Activated CD4-positive, alpha-beta T cell treated with anti-CD3 and anti-CD28 coated beads, Interleukin-2, amount 10 ng/mL, durations not matched to agents 7 days and 5 days (primary cell): ENCODE data around the gene CEP97. TPM values are rescaled to one million over a fixed set of nuclear protein-coding genes. Genes with fewer than 3 reads are reported as not detected.

Experiments
- CTCF ChIA-PET: fragments of 350-600 bp; sonication (Branson Sonifier 250); formaldehyde crosslinking; loops from one replicate; lab custom pipeline; 2021; ENCODE audit warnings: antibody characterized with exemption; lab: Charles Lee
- POLR2A ChIA-PET: fragments of 350-600 bp; sonication (Branson Sonifier 250); formaldehyde crosslinking; loops from one replicate; lab custom pipeline; 2021; ENCODE audit warnings: antibody characterized with exemption; lab: Charles Lee
- DNase-seq: peaks from one replicate; pipeline ENCODE4 v3.0.0-alpha.2; 2020
- H3K27ac Mint-ChIP-seq: one replicate; pipeline ENCODE4 v1.8.0; 2021; ENCODE audit warnings: mild to moderate bottlenecking, moderate library complexity, mixed read lengths
- H3K27me3 Mint-ChIP-seq: one replicate; pipeline ENCODE4 v1.8.0; 2021; ENCODE audit warnings: mixed read lengths
- H3K36me3 Mint-ChIP-seq: one replicate; pipeline ENCODE4 v1.8.0; 2021; ENCODE audit warnings: low read depth, mixed read lengths
- H3K4me1 Mint-ChIP-seq: one replicate; pipeline ENCODE4 v1.8.0; 2021; ENCODE audit warnings: mixed read lengths
- H3K4me3 Mint-ChIP-seq: one replicate; pipeline ENCODE4 v1.8.0; 2021; ENCODE audit warnings: mild to moderate bottlenecking, moderate library complexity, mixed read lengths
- H3K9me3 Mint-ChIP-seq: one replicate; pipeline ENCODE4 v1.8.0; 2021; ENCODE audit warnings: mixed read lengths
- total RNA-seq, 2 experiments: library from RNA; stranded (reverse); gene quantifications; one replicate each; pipeline ENCODE4 v1.2.3, GENCODE V29; 2021

The CEP97 gene
- total RNA-seq, 2 experiments from 2014 or later: 23.7 to 24.5 TPM

GRCh38 chr3:101709126-101709525 is 15.3 kb upstream of the CEP97 start:
- Mint-ChIP-seq H3K27ac (no peak overlapping the region), H3K9me3 (no peaks in the 10 kb centered on the region), H3K27me3 (no peaks in the 10 kb centered on the region), H3K4me1 (peaks cover 2% of the 10 kb centered on the region), H3K36me3 (no peaks in the 10 kb centered on the region), H3K4me3 (no peak overlapping the region)
- ChIA-PET CTCF (no interaction called here), POLR2A (interaction anchor here (0.7 kb wide), 1 partner anchor 516 kb away, joined by 7 read pairs; no protein-coding TSS in a partner anchor)
- DNase-seq: no peak

- CTCF ChIA-PET: interaction anchor here (0.6 to 2.0 kb wide), 3 partner anchors 12 to 921 kb away, joined by 3 to 5 read pairs (median 4); no protein-coding TSS in a partner anchor
- POLR2A ChIA-PET: no interaction called here
- Mint-ChIP-seq H3K27me3 (no peaks in the 10 kb centered on the region), H3K4me1 (peaks cover 27% of the 10 kb centered on the region), H3K27ac (no peak overlapping the region), H3K4me3 (no peak overlapping the region), H3K36me3 (peaks cover 6% of the 10 kb centered on the region), H3K9me3 (no peaks in the 10 kb centered on the region)
- no peak for DNase-seq
Measured at GRCh38 chr3:101718455-101718854, 6.0 kb upstream of the CEP97 start.

GRCh38 chr3:101719604-101720185 is 4.7 kb upstream of the CEP97 start:
- no peaks in the 10 kb centered on the region for H3K9me3 Mint-ChIP-seq
- CTCF ChIA-PET: interaction anchor here (1.3 kb wide), 1 partner anchor 29 kb away, joined by 4 read pairs; no protein-coding TSS in a partner anchor
- DNase-seq: no peak
- peaks cover 32% of the 10 kb centered on the region for H3K4me1 Mint-ChIP-seq
- H3K36me3 Mint-ChIP-seq: peaks cover 6% of the 10 kb centered on the region
- H3K27ac Mint-ChIP-seq: no peak overlapping the region
- H3K27me3 Mint-ChIP-seq: no peaks in the 10 kb centered on the region
- POLR2A ChIA-PET: no interaction called here
- no peak overlapping the region for H3K4me3 Mint-ChIP-seq

- CTCF ChIA-PET: interaction anchor here (1.1 to 1.8 kb wide), 4 partner anchors 13 to 138 kb away, joined by 3 to 6 read pairs (median 4); no protein-coding TSS in a partner anchor
- Mint-ChIP-seq H3K4me1 (peaks cover 39% of the 10 kb centered on the region), H3K36me3 (peaks cover 6% of the 10 kb centered on the region), H3K4me3 (peak overlapping the region; percentile 55), H3K27me3 (no peaks in the 10 kb centered on the region), H3K27ac (peak overlapping the region; percentile 92), H3K9me3 (no peaks in the 10 kb centered on the region)
- no peak for DNase-seq
- POLR2A ChIA-PET: no interaction called here
Measured at GRCh38 chr3:101720851-101721840, 3.3 kb upstream of the CEP97 start.

- Mint-ChIP-seq H3K9me3 (no peaks in the 10 kb centered on the region), H3K27me3 (no peaks in the 10 kb centered on the region), H3K36me3 (peaks cover 13% of the 10 kb centered on the region), H3K4me3 (peak overlapping the region; percentile 49), H3K27ac (peak overlapping the region; percentile 92), H3K4me1 (peaks cover 49% of the 10 kb centered on the region)
- peak; percentile 29 for DNase-seq
- CTCF ChIA-PET: interaction anchor here (1.3 to 1.8 kb wide), 3 partner anchors 15 to 137 kb away, joined by 3 to 6 read pairs (median 4); no protein-coding TSS in a partner anchor
- POLR2A ChIA-PET: interaction anchor here (0.6 kb wide), 2 partner anchors 27 to 162 kb away, joined by 3 to 4 read pairs; no protein-coding TSS in a partner anchor
Measured at GRCh38 chr3:101722394-101723173, 1.8 kb upstream of the CEP97 start.

GRCh38 chr3:101725194-101725889 is 928 bp downstream of the CEP97 start:
- ChIA-PET CTCF (interaction anchor here (0.9 to 1.7 kb wide), 3 partner anchors 18 to 40 kb away, joined by 3 to 7 read pairs (median 6); no protein-coding TSS in a partner anchor), POLR2A (interaction anchor here (0.7 to 1.3 kb wide), 3 partner anchors 39 to 446 kb away, joined by 3 to 5 read pairs (median 3); partner anchors contain the start of genes NXPE3 and RPL24)
- Mint-ChIP-seq H3K4me3 (peak overlapping the region; percentile 89), H3K36me3 (peaks cover 32% of the 10 kb centered on the region), H3K27ac (peak overlapping the region; percentile 94), H3K27me3 (no peaks in the 10 kb centered on the region), H3K4me1 (peaks cover 52% of the 10 kb centered on the region), H3K9me3 (no peaks in the 10 kb centered on the region)
- DNase-seq: peak; percentile 50

- H3K27ac Mint-ChIP-seq: peak overlapping the region; percentile 94
Measured at GRCh38 chr3:101725890-101726275, 1.5 kb downstream of the CEP97 start.

GRCh38 chr3:101729586-101729985 is 5.2 kb downstream of the CEP97 start:
- peaks cover 29% of the 10 kb centered on the region for H3K4me1 Mint-ChIP-seq
- H3K36me3 Mint-ChIP-seq: peaks cover 61% of the 10 kb centered on the region
- H3K27ac Mint-ChIP-seq: no peak overlapping the region
- H3K9me3 Mint-ChIP-seq: no peaks in the 10 kb centered on the region
- no peak overlapping the region for H3K4me3 Mint-ChIP-seq
- CTCF ChIA-PET: interaction anchor here (0.6 kb wide), 1 partner anchor 47 kb away, joined by 4 read pairs; no protein-coding TSS in a partner anchor
- POLR2A ChIA-PET: no interaction called here
- H3K27me3 Mint-ChIP-seq: no peaks in the 10 kb centered on the region
- no peak for DNase-seq

More at GRCh38 chr3:101725890-101726275, 1.5 kb downstream of the CEP97 start:
- Mint-ChIP-seq H3K9me3 (no peaks in the 10 kb centered on the region), H3K4me3 (peak overlapping the region; percentile 89), H3K27me3 (no peaks in the 10 kb centered on the region), H3K36me3 (peaks cover 35% of the 10 kb centered on the region), H3K4me1 (peaks cover 48% of the 10 kb centered on the region)
- ChIA-PET CTCF (no interaction called here), POLR2A (no interaction called here)
- DNase-seq: no peak

- Mint-ChIP-seq H3K27me3 (no peaks in the 10 kb centered on the region), H3K4me1 (peaks cover 25% of the 10 kb centered on the region), H3K9me3 (no peaks in the 10 kb centered on the region), H3K36me3 (peaks cover 72% of the 10 kb centered on the region), H3K27ac (no peak overlapping the region), H3K4me3 (no peak overlapping the region)
- ChIA-PET CTCF (interaction anchor here (0.9 kb wide), 1 partner anchor 64 kb away, joined by 3 read pairs; no protein-coding TSS in a partner anchor), POLR2A (no interaction called here)
- no peak for DNase-seq
Measured at GRCh38 chr3:101730839-101731238, 6.4 kb downstream of the CEP97 start.

- DNase-seq: no peak
- ChIA-PET CTCF (interaction anchor here (1.4 kb wide), 1 partner anchor 12 kb away, joined by 4 read pairs; no protein-coding TSS in a partner anchor), POLR2A (no interaction called here)
- Mint-ChIP-seq H3K27ac (no peak overlapping the region), H3K9me3 (peaks cover 3% of the 10 kb centered on the region), H3K36me3 (peaks cover 81% of the 10 kb centered on the region), H3K27me3 (no peaks in the 10 kb centered on the region), H3K4me1 (peaks cover 13% of the 10 kb centered on the region), H3K4me3 (no peak overlapping the region)
Measured at GRCh38 chr3:101732240-101732641, 7.8 kb downstream of the CEP97 start.

GRCh38 chr3:101735833-101736232 is 11.4 kb downstream of the CEP97 start:
- H3K4me3 Mint-ChIP-seq: no peak overlapping the region
- ChIA-PET CTCF (interaction anchor here (1.2 kb wide), 1 partner anchor 15 kb away, joined by 3 read pairs; no protein-coding TSS in a partner anchor), POLR2A (no interaction called here)
- no peak overlapping the region for H3K27ac Mint-ChIP-seq
- H3K4me1 Mint-ChIP-seq: peaks cover 5% of the 10 kb centered on the region
- peaks cover 12% of the 10 kb centered on the region for H3K9me3 Mint-ChIP-seq
- peaks cover 80% of the 10 kb centered on the region for H3K36me3 Mint-ChIP-seq
- H3K27me3 Mint-ChIP-seq: no peaks in the 10 kb centered on the region
- no peak for DNase-seq
